ENCODE data around the gene PIK3C3.
A peak's percentile ranks its signal among the peaks of the same experiment; 100 is the strongest.

PIK3C3 gene

DNA sequence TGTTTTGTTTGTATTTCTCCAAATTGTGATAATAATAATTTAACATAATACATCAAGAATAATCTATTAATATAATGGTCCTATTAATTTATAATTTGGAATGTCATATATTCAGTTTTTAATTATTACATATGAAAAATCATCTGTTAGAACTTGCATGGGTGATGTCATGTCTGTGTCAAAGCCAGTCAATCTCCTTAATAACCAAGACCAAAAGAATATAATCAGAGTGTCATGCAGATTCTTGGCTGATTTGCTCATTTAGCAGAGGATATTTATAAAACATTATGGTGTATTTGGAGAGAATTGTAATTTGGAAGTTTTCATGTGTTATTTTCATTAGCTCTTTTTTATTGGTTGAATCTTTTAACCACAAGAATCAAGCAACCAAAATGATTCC is 96.4 kb downstream of the PIK3C3 start:
- Histone ChIP-seq H3K4me1 (ENCODE audit: low read depth, poor library complexity, severe bottlenecking) (peaks cover 28% of the 10 kb centered on the region), H2AFZ (ENCODE audit: low read depth) (no peak overlapping the region), H3K27ac (no peak overlapping the region), H3K36me3 (ENCODE audit: insufficient read depth) (no peaks in the 10 kb centered on the region), H3K9ac (no peak overlapping the region), H3K27me3 (ENCODE audit: insufficient read depth, low read depth) (no peaks in the 10 kb centered on the region), H3K79me2 (ENCODE audit: insufficient read depth, low read depth) (no peaks in the 10 kb centered on the region), H3K4me3 (IDR thresholded peaks at IDR 0.05; ENCODE audit: insufficient read depth, low read depth, low read length) (no peak overlapping the region), H4K20me1 (ENCODE audit: insufficient read depth) (no peaks in the 10 kb centered on the region), H3K4me2 (no peak overlapping the region)
- TF ChIP-seq, protein P1, sequence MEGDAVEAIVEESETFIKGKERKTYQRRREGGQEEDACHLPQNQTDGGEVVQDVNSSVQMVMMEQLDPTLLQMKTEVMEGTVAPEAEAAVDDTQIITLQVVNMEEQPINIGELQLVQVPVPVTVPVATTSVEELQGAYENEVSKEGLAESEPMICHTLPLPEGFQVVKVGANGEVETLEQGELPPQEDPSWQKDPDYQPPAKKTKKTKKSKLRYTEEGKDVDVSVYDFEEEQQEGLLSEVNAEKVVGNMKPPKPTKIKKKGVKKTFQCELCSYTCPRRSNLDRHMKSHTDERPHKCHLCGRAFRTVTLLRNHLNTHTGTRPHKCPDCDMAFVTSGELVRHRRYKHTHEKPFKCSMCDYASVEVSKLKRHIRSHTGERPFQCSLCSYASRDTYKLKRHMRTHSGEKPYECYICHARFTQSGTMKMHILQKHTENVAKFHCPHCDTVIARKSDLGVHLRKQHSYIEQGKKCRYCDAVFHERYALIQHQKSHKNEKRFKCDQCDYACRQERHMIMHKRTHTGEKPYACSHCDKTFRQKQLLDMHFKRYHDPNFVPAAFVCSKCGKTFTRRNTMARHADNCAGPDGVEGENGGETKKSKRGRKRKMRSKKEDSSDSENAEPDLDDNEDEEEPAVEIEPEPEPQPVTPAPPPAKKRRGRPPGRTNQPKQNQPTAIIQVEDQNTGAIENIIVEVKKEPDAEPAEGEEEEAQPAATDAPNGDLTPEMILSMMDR (conservative IDR thresholded peaks at IDR 0.05; ENCODE audit: low read depth, low read length), result no peak

DNA sequence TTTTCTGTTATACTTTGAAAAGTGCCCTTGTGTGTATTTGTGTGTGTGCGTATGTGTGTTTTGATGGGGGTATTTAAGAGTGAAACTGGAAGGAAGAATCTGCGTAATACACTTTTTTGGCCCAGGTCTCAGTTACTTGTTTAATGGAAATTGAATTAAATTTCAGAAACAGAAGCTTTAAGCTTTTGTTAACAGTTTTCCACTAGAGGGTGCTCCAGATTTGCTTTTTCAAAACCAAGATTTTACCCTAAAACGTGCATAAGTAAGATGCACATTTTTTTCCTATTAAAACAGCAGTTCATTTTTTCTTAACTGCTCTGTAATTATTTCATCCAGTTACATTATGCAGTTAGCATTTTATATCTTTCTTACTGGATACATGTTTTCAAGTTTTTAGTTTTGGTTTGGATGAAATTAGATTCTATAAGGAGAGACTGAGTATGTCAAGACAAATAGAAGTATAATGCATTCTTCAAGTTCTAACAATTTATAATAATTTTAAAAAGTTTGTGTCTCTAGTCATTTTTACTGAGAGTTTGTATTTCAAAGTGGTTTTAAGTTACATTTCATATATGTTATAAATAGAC is 97.2 kb downstream of the PIK3C3 start:
- no peak overlapping the region for H3K27ac ChIP-seq
- H3K27me3 ChIP-seq (ENCODE audit: insufficient read depth, low read depth), result no peaks in the 10 kb centered on the region
- H4K20me1 ChIP-seq (ENCODE audit: insufficient read depth), result no peaks in the 10 kb centered on the region
- no peak overlapping the region for H3K9ac ChIP-seq
- no peaks in the 10 kb centered on the region for H3K36me3 ChIP-seq (ENCODE audit: insufficient read depth)
- peaks cover 28% of the 10 kb centered on the region for H3K4me1 ChIP-seq (ENCODE audit: low read depth, poor library complexity, severe bottlenecking)
- H3K4me3 ChIP-seq (IDR thresholded peaks at IDR 0.05; ENCODE audit: insufficient read depth, low read depth, low read length), result no peak overlapping the region
- H2AFZ ChIP-seq (ENCODE audit: low read depth), result no peak overlapping the region
- H3K4me2 ChIP-seq, result no peak overlapping the region
- no peaks in the 10 kb centered on the region for H3K79me2 ChIP-seq (ENCODE audit: insufficient read depth, low read depth)
- TF ChIP-seq, protein P1 (conservative IDR thresholded peaks at IDR 0.05; ENCODE audit: low read depth, low read length), result peak; percentile 66

DNA sequence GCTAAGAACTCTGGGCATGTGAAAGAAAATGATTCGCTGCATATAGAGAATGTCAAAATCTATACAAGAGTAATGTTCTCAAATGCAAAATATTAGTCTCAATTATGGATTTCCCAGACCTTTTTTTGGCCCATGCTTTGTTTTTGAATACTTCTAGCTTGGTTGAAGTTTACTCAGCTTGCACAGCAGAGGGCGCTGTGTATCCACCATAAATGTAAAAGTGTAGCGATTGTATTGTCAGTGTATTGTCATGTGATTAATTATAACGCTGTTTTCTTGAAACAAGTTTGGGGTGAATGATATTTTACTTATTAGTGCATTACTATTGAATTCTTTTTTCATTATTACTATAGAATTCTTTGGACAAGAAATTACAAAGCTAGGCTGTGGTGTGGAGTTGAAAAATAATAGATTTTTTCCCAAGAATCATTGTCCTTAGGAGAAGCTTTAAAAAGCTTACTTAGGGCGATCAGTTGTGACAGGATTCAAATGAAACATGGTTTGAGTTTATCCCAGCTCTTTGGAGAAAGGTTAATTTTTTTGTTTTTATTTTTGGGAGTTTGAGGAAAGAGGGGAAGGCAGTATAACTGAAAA is 98.3 kb downstream of the PIK3C3 start:
- Histone ChIP-seq H3K79me2 (ENCODE audit: insufficient read depth, low read depth) (no peaks in the 10 kb centered on the region), H3K4me1 (ENCODE audit: low read depth, poor library complexity, severe bottlenecking) (peaks cover 19% of the 10 kb centered on the region), H4K20me1 (ENCODE audit: insufficient read depth) (no peaks in the 10 kb centered on the region), H3K9ac (no peak overlapping the region), H2AFZ (ENCODE audit: low read depth) (no peak overlapping the region), H3K4me2 (peak overlapping the region; percentile 11; the same call in 1 of the 2 replicates), H3K36me3 (ENCODE audit: insufficient read depth) (no peaks in the 10 kb centered on the region), H3K4me3 (IDR thresholded peaks at IDR 0.05; ENCODE audit: insufficient read depth, low read depth, low read length) (no peak overlapping the region), H3K27me3 (ENCODE audit: insufficient read depth, low read depth) (no peaks in the 10 kb centered on the region), H3K27ac (no peak overlapping the region)
- TF ChIP-seq, protein P1 (conservative IDR thresholded peaks at IDR 0.05; ENCODE audit: low read depth, low read length), result peak; percentile 92

DNA sequence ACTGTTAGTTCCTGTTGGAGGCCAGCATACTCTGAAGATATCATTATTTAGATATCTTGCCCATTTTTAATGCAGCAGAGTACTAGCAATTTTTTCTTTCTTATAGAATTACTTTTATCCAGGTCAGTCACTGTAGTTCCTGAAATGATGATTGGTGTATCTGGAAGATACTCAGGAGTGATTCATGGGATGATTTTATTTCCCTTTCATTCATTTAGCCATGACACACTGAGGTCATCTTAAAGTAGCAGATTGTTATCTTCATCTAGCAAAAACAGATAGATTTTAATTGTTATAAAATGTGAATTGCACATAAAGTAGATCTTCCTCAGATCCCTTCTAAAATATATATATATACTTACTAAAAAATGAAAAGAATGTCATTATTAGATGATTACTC is 109.1 kb downstream of the PIK3C3 start:
- no peaks in the 10 kb centered on the region for H3K36me3 ChIP-seq (ENCODE audit: insufficient read depth)
- no peak overlapping the region for H2AFZ ChIP-seq (ENCODE audit: low read depth)
- no peaks in the 10 kb centered on the region for H4K20me1 ChIP-seq (ENCODE audit: insufficient read depth)
- no peaks in the 10 kb centered on the region for H3K4me1 ChIP-seq (ENCODE audit: low read depth, poor library complexity, severe bottlenecking)
- no peak overlapping the region for H3K4me3 ChIP-seq (IDR thresholded peaks at IDR 0.05; ENCODE audit: insufficient read depth, low read depth, low read length)
- TF ChIP-seq, protein P1 (conservative IDR thresholded peaks at IDR 0.05; ENCODE audit: low read depth, low read length), result no peak
- H3K9ac ChIP-seq, result no peak overlapping the region
- H3K27ac ChIP-seq, result no peak overlapping the region
- no peaks in the 10 kb centered on the region for H3K79me2 ChIP-seq (ENCODE audit: insufficient read depth, low read depth)
- H3K27me3 ChIP-seq (ENCODE audit: insufficient read depth, low read depth), result no peaks in the 10 kb centered on the region
- H3K4me2 ChIP-seq, result no peak overlapping the region
